Activated naive CD4-positive, alpha-beta T cell treated with anti-CD3 and anti-CD28 coated beads, Interleukin-2, amount 50 U/mL, for 16 hours (primary cell): ENCODE data around the gene CDH4.

ENCODE experiments used
- DNase-seq: peaks from one replicate; pipeline ENCODE4 v3.0.0-alpha.2; 2020

The CDH4 gene

DNA sequence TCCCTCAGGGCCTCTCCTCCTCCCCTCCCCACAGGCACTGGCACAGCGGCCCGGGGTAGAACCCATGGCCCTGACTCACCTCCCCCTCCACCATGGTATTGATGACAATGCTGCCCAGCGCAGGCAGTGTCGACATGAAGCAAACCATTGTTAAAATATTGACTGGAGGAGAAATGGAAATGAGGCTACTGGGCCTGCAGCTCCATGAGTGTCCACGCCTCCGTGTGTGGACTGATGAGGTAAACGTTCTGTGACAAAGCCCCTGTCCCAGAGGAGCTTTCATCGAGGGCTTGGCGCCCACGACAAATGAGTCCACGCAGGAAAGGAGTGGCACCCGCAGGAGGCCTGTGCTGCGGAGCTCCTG lies 410.9 kb downstream of the CDH4 start:
- DNase-seq, result no peak

DNA sequence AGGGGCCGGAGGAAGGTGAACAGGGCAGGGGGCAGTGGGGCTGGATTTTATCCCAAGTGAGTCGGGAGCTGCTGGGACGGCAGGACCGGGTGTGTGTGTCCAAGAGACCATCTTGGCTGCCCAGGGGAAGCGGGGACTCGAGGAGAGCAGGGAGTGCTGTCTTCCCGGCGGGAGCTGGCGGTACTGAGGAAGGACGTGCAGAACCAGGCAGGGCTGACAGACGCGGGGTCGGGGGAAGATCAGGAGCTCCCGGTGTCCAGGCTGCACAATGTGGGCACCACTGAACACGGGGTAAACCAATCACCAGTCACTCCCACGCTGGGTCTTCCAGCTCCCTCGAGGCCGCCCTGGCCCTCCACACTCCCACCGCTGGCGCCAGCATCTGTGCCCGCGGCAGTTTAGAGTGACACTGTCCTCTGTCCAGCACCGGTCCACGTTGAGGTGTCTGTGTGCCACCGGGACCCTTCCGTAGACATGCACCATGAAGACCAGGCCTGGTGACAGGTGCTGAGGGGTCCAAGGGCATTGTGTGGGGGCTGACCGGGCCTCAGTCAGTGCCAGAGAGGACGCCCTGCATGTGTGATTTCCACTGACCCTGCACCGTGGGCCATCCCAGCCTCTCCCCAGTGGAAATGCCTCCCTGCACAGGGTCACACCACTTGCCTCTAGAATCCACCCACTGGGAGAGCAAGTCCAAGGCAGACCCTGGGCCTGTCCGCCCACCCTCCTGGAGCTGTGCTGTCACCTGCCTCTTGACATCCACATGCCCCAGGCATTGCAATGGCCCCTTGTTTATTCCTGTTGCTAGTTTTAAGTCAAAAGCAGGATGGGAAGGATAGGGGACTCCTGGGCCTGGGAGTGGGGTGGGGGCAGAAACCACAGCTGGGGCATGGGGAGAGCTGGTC lies 411.7 kb downstream of the CDH4 start:
- DNase-seq, result no peak

DNA sequence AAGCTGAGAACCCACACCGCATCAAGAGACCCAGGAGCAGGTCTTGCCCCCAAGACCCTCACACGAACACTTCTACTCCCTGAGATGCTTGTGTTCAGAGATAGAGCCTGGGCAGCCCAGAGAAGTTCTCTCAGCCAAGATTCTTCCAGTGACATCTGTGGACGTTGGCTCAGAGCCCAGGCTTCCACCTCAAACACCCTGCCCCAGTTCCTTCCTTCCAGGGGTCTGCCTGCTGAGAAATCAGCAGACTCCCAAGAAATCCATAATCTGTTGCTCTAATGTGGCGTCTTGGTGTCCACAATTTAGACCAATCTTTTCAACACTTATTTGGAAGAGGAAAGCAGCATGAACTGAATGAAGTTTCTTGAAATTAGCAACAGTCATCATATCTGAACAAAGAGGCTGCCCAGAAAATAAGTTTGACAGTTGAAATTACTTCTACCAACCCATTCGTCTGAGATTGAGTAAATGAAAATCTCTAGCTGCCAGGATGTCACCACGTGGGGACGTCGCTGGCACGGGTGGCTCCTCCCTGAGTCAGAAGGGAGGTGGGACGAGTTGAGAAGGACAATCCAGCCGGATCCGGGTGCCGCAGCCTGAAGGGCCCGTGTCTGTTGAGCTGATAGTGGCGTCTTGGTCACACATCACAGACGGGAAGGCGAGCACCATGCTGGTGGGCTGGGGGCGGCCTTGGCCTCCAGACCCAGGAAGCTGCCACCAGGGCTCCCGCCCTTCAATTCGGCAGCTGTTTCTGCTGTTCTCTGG lies 412.7 kb downstream of the CDH4 start:
- no peak for DNase-seq

DNA sequence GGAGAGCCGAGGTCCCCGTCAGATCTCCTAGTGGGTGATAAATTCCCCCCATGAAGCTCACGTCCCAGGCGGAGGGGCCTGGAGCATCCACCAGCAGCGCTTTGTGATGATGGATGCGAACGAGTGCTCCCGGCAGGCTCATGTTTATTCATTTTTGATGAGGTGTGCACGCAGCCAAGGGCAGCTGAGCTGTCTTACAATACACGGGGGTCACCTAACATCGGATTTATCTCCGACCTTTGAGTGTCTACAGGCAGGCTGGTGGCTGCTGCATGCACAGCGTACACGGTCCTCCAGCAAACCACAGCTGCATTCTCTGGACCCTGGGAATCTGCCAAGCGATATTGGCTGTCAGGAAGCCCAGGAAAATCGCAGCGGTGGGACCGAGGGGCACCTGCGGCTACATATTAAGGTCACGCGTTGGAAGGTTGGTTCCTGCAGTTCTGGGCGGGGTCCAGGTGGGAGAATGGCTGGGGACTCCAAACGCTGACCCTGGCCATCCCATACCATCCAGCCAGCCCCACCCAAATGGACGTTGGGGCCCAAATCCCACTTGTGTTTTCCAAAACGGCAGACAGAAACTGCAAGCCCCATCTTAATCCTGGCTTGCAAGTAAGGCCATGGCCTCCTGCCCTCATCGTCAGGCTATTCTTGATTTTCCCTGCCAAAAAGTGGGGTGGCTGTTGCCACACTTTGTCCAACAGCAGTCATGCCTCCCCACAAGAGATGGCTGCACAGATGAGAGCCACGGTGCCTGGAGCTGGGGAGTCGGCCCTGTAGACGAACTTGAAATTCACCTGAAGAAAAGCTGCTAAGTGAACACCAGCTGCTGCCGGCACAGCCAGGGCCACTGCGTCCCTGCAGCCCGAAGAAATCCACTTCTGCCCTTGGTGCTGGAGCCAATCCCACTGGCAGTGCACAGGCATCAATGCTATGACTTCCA lies 413.7 kb downstream of the CDH4 start:
- no peak for DNase-seq

DNA sequence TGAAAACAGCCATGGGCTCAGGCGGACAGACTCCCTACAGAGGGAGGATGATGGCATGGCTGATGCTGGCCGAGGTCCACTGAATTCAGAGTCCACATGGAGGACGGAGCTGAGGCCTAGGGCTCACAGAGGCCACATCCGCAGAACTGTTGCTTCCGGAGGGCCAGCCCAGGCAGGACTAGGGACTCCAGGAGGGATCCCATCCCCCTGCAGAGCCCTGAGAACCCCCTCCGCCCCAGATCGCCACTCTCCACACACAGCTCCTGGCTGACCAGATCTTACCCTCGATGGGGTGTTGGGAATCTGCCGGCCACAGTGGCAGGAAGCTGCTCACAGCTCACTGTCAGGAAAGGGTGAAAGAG lies 414.4 kb downstream of the CDH4 start:
- DNase-seq, result no peak

DNA sequence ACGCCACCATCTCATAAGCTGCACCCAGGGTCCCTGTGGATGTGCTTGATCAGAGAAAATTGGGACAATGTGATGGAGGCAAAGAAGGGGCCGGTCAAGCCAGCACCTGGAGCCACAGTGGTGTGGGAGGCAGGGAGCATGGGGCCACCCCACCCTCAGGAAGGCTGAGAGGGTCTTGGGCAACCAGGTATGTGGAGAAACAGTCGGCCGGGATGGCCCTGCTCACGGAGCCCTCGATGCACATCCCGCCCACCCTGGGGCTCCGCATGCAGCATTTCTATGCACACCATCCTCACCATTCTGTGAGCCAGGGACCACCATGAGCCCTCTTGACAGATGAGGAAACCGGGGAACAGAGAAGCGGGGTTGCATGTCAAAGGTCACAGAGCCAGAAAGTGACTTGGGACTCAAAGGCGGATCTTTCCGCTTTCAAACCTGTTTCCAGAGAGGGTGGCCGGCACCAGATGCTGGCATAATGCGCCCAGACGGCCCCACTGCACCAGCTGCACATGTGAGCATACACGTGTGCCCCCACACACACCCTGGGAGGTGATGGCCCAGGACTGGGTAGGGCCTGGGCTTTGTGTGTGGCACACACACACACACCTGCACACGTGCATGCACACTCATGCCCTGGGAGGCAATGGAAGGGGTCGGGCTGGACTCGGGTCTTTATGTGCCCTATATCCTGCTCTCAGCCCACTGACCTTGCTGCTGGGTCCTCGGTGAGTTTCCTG lies 415.2 kb downstream of the CDH4 start:
- DNase-seq, result no peak

DNA sequence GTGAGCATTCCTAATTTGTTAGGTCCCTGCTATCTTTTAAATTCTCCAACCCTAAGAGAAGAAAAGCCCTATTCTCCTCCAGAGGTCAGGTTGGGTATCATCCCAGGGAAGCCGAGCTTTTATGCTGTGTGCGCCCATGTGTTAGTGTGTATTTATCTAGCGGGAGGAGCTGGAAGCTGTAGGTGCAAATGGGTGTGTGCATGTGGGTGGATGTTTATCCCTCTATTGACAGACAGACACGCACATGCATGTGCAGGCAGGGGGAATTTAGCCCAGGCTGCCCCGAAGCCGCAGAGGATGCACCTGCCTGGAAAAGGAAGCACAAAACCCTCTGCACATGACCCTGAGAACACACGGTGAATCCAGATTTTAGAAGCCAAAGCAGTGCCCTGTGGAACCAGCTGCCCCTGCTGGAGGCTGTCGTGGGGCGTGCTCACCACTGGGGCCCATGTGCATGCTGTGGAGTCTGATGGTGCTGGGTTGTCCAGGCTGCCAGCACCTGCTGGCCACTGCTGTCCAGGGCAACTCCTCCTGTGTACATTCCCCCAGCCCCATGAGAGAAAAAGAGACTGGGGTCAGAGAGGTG lies 416.1 kb downstream of the CDH4 start:
- DNase-seq, result no peak

DNA sequence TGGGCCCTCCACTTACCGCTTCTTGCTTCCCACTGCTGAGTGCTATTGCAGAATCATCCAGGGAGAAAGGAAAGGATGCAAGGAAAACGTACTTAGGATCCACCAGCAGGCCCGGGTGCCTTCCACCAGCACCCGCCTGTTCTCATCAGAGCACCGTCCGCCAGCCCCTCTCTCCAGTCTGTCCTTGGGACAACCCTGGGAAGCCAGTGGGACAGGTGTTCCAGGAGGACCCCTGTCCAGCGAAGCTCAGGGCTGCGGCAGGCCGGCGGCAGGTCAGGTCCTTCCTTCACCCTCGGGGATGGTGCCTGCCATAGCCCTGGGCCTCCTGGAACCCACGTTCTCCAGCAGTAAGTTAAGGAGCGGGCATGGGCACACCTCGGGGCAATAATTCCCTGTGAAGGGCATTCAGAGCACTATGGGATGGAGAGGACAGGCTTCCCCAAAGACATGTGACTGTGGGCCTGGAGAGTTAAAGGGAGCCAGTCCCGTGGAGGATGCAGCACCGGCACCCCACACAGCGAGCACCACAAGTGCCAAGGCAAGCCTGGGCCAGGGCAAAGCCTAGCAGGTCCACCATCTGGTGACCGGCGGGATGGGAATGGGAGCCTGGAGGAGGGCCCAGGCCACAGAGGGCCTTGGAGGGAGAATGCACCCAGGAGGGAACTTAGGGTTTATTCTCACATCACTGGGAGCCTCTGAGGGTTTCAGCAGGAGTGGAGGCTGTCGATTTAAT lies 416.9 kb downstream of the CDH4 start:
- DNase-seq, result no peak

DNA sequence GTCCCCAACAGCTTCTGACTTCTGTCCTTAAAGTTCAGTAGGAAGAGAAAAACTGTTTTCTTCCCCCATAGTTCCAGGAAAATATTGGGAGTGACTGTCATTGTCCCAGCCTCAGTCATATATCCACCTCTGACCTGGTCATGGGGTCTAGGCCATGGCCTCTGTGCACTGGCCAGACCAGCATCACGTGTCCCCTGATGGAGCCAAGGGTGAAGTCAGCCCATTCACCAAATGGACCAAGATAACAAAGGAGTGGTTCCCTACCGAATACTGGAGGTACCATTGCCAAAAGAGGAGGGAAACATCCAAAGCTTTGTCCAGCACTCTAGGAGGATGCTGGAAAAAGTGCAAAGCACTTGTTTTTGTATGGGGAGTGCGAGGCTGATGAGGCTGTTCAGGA lies 418.2 kb downstream of the CDH4 start:
- DNase-seq, result no peak

DNA sequence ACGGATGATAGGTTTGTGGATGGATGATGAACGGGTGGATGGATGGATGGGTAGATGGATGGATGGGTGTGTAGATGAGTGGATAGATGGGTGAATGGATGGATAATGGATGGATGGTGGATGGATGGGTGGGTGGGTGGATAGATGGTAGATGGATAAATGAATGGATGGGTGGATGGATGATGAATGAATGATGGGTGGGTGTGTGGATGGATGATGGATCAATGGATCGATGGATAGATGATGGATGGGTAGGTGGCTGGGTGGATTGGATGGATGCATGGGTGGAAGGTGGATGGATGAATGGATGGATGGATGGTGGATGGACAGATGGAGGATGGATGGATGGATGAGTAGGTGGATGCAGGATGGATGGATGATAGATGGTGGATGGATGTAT lies 419.5 kb downstream of the CDH4 start:
- DNase-seq, result no peak

DNA sequence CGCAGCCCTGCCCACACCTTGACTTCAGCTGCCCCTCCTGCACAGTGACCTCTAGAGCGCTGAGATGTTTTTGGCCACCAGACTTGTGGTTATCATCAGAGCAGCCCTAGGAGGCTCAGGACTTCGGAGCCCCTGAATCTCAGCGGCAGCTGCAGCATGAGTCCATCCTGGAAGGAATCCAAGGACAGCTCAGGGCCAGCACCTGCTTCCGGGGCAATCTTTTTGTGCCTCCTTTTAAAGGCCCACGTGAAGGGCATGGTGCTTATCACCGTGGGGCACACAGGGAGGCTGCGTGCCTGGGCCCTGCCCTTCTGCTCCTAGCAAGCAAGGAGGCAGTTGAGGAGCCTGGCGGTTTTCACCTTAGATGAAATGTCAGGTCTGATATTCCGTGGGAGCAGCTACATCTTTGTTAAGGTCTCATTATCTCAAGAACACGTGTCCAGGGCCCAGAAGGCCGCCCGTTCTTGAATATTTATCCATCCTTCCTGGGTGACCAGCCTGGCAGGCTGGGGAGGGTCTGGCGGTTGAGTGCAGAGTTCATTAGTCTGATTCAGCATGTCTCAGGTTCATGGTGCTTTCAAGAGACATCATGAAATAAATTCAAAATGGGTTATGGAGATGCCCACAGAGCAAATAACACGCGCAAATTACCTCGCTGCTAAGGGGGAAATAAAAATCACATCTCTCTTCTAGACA lies 421.2 kb downstream of the CDH4 start:
- no peak for DNase-seq

DNA sequence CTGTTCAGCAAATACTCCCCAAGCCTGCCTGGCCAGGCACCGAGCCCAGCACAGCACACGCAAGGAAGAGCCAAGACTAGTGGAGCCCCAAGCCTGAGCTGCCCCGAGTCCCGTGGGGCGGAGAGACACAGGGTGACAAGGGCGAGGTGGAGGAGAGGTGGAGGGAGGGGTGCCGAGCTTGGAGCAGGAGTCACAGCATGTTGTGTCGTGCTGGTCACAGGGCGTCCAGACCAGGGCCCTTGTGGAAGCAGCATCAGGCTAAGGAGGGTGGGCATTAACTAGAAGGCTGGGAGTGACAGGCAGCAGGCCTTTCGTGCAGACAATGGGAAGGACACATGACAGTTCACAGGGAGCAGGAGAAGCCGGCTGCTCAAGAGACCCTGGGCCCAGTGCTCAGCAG lies 422.1 kb downstream of the CDH4 start:
- DNase-seq, result no peak

DNA sequence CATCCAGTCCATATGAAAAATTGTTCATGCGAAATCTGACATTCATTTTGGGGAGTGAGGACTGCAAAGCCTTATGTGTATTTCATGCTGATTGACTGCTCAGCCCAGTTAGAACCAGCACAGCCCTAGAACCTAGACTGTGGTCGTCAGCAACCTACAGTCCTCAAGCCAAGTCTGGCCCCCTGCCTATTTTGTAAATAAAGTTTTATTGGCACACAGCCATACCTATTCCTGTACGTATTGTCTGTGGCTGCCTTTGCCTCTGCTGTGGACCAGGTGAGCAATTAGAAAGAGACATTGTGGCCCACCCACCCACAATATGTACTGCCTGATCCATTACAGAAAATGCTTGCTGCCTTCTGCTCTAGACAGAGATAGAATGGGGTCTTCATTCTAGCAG lies 422.6 kb downstream of the CDH4 start:
- DNase-seq, result no peak

DNA sequence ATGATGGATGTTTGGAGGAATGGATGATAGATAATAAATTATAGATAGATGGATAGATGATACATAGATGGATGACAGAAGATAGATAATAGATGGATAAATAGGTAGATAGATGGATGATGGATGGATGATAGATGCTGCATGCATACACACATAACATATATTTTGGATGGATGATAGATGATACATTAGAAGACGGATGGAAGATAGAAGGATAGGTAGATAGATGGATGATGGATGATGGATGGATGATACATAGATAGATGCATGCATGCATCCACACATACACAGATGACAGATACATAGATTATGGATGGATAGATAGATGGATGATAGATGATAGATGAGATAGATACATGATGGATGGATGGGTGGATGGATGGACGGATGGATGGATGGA lies 425.9 kb downstream of the CDH4 start:
- no peak for DNase-seq

DNA sequence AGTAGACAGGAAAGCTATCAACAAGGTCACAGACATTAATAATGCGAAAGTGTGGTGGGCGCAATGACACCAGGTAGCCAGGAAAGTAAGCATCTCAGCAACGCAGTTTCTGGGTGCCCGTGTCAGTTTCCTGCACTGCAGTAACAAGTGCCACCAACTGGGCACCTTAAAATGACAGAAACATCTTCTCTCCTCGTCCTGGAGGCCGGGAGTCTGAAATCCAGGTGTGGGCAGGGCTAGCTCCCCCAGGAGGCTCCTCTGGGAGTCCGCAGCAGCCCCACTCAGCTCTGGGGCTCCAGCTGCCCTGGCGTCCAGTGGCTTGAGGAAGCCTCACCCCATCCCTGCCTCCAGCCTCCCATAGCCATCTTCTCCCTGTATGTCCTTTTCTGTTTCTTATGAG lies 426.4 kb downstream of the CDH4 start:
- no peak for DNase-seq

DNA sequence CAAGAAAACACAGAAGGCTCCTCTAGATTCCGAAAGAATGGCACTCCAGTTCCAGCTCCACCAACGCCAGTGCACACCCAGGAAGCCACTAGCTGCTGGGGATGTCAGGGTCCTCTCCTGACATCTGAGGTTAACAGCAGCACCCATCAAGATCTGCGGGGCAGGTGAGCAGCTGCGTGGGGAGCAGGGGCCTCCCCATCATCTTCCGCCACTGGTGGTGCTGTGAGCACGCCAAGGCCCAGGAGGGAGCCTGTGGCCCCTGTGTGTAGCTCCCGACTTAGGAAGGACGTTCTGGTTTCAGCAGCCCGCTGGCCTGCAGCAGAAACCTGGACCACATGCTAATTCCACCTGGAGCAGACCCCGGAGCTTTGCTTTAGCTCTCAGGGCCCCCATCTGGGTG lies 427.4 kb downstream of the CDH4 start:
- no peak for DNase-seq

DNA sequence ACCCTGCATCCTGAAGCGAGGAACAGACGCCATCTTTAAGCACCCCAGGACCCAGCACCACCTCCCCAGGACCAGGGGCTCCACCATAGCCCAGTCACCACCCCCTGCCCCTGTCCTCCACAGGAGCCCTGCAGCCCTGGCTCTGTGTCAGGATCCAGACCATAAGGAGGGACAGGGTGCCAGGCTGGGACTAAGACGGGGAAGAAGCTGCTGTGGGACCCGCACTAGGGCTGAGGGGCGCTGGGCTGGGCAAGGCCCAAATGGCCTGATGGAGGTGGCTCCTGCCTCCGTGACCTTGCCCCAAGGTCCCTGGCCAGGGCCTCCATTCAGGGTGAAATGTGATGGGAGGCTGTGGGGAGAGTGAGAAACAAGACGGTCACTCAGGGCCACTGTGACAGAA lies 428.0 kb downstream of the CDH4 start:
- DNase-seq, result no peak

DNA sequence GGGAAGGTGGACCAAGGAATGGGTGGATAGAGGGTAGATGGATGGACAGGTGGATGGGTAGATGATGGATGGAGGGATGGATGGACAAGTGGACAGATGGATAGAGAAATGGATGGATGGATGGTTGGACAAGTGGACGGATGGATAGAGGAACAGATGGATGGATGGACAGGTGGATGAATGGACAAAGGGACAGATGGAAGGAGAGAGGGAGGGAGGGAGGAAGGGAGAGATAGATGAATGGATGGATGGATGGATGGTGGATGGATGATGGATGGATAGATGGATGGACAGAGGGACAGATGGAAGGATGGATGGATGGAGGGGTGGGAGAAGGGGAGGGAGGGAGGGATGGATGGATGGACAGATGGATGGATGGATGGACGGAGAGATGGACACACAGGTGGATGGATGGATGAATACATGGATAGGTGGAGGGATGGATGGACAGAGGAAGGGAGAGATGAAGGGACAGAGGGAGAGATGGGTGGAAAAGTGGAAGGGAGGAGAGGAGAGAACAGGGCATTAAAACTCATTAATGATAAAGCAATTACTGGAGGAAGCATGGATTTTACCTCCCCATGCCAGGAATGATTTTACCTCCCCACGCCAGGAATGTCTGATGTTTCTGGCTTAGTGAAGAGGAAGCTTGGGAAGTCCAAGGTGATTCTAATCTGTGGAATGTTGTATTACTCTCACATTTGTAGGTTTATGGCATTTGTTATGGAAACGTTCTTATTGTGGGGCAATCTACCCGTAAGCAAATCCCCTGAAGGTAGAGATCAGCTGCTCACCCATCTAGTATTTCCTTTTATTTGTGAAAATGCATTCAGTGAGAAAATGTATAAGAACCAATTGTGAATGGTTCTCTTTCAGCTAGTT lies 430.3 kb downstream of the CDH4 start:
- DNase-seq, result no peak

DNA sequence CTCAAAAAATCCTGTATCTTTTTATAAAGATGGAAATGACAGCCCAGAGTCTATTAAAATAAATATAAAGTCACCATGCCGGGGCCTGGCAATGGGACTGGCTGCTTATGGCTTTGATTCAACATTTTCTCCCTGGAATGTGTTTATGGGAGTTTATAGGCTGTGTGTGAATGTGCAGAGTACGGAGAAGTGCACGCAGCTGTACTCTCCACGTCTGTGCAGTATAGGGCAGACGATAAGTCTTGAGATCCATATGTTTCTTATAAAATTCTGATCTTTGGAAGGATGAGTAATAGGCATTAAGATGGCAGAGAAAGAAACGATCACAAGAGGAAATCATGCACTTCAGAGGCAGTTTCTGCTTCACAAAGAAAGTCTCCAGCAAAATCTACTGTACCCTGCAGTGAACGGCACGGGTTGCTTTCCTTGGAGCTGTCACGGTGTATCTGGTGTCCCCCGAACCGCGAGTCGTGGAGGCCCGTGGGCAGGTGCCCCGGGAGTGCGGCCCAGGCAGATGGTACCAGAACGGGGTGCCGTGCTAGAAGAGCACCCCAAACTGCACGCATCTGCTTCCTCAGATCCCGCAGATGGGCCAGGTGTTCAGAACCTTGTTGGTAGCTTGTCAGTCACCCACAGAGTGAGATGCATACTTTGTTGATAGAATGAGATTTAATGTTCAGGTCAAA lies 431.1 kb downstream of the CDH4 start:
- DNase-seq, result no peak
